Measurements from ENCODE around the gene PCDHB12.
"Not testable (repeated sequence)": the region's sequence is repeated elsewhere in the genome, so short reads cannot be mapped to it uniquely, and the experiment has no call there.

The PCDHB12 gene

DNA sequence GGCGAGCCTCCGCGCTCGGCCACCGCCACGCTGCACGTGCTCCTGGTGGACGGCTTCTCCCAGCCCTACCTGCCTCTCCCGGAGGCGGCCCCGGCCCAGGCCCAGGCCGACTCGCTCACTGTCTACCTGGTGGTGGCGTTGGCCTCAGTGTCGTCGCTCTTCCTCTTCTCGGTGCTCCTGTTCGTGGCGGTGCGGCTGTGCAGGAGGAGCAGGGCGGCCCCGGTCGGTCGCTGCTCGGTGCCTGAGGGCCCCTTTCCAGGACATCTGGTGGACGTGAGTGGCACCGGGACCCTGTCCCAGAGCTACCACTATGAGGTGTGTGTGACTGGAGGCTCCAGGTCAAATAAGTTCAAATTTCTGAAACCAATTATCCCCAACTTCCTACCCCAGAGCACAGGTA lies 2.3 kb downstream of the PCDHB12 start:
- not testable (repeated sequence) for DNase-seq

- not testable (repeated sequence) for DNase-seq
Measured at GRCh38 chr5:141213656-141214339, 5.3 kb downstream of the PCDHB12 start, which contains the start of gene PCDHB13. PCDHB13 (plus strand) TSS chr5:141213919; CDS start chr5:141214124, 205 bp downstream.

DNA sequence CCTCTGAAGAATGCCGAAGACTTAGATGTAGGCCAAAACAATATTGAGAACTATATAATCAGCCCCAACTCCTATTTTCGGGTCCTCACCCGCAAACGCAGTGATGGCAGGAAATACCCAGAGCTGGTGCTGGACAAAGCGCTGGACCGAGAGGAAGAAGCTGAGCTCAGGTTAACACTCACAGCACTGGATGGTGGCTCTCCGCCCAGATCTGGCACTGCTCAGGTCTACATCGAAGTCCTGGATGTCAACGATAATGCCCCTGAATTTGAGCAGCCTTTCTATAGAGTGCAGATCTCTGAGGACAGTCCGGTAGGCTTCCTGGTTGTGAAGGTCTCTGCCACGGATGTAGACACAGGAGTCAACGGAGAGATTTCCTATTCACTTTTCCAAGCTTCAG lies 6.1 kb downstream of the PCDHB12 start:
- not testable (repeated sequence) for DNase-seq

DNA sequence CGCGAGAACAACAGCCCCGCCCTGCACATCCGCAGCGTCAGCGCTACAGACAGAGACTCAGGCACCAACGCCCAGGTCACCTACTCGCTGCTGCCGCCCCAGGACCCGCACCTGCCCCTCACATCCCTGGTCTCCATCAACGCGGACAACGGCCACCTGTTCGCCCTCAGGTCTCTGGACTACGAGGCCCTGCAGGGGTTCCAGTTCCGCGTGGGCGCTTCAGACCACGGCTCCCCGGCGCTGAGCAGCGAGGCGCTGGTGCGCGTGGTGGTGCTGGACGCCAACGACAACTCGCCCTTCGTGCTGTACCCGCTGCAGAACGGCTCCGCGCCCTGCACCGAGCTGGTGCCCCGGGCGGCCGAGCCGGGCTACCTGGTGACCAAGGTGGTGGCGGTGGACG lies 7.0 kb downstream of the PCDHB12 start:
- DNase-seq, result not testable (repeated sequence)

DNA sequence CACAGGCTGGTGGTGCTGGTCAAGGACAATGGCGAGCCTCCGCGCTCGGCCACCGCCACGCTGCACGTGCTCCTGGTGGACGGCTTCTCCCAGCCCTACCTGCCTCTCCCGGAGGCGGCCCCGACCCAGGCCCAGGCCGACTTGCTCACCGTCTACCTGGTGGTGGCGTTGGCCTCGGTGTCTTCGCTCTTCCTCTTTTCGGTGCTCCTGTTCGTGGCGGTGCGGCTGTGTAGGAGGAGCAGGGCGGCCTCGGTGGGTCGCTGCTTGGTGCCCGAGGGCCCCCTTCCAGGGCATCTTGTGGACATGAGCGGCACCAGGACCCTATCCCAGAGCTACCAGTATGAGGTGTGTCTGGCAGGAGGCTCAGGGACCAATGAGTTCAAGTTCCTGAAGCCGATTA lies 7.5 kb downstream of the PCDHB12 start:
- DNase-seq, result not testable (repeated sequence)

DNA sequence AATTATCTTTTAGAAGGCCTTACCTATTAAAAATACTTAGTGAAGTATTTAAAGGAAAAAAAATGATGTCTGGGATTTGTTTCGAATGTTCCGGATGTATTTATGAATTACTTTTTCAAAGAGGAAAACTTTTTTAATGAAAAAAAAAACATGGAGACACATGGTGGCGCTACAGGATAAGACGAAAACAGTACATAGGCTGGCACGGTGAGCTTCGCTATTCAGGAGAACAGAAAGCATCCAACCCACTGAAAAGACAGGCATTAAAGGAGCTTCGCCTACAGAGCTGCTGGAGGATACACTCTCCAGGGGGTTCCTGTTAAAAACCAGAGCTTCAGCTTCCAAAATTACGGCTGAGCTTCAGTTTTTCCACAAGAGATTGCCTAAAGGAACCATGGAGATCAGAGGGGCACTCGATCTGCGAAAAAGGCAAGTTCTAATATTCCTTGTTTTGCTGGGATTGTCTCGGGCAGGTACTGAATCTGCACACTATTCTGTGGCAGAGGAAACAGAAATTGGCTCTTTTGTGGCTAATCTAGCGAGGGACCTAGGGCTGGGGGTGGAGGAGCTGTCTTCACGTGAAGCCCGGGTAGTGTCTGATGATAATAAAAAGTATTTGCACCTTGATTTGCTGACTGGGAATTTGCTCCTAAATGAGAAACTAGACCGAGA lies 14.7 kb downstream of the PCDHB12 start, which contains the start of gene PCDHB14:
TSS of gene PCDHB14 (plus strand) at position 232 of the 672 bp plus-strand sequence. CDS start at position 395, 163 bp downstream.
- peak; percentile 34 for DNase-seq

GRCh38 chr5:141224844-141225243 lies 16.3 kb downstream of the PCDHB12 start:
- not testable (repeated sequence) for DNase-seq

GRCh38 chr5:141225421-141225820 lies 16.9 kb downstream of the PCDHB12 start:
- not testable (repeated sequence) for DNase-seq

DNA sequence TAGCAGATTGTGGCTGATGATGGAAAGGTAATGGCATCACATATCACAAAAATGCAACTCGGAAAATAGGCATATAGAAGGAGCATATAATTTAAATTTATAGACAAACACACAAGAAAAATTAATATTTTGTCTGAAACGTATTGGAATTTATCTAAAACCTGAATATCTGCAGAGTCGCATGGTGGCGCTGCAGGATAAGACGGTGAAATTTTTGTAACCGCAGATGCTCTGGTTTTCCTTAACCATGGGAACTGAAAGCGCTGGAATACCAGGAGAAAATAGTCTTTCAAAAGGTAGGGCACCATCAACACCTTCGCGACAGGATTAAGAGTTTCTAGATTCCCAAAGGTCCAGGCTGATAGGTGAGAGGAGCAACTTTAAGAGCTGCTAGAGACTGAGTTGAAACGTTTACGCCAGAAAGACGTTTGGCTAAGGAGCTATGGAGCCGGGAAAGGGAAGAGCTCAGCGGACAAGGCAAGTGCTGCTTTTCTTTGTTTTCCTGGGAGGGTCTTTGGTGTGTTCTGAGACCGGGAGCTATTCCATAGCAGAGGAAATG lies 25.7 kb downstream of the PCDHB12 start:
- no peak for DNase-seq

DNA sequence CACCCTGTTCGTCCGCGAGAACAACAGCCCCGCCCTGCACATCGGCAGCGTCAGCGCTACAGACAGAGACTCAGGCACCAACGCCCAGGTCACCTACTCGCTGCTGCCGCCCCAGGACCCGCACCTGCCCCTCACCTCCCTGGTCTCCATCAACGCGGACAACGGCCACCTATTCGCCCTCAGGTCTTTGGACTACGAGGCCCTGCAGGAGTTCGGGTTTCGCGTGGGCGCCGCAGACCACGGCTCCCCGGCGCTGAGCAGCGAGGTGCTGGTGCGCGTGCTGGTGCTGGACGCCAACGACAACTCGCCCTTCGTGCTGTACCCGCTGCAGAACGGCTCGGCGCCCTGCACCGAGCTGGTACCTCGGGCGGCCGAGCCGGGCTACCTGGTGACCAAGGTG lies 27.4 kb downstream of the PCDHB12 start:
- DNase-seq, result not testable (repeated sequence)

- no peak for DNase-seq
Measured at GRCh38 chr5:141236516-141237313, 28.2 kb downstream of the PCDHB12 start.

- DNase-seq, result no peak
Measured at GRCh38 chr5:141241496-141241895, 33.0 kb downstream of the PCDHB12 start.

DNA sequence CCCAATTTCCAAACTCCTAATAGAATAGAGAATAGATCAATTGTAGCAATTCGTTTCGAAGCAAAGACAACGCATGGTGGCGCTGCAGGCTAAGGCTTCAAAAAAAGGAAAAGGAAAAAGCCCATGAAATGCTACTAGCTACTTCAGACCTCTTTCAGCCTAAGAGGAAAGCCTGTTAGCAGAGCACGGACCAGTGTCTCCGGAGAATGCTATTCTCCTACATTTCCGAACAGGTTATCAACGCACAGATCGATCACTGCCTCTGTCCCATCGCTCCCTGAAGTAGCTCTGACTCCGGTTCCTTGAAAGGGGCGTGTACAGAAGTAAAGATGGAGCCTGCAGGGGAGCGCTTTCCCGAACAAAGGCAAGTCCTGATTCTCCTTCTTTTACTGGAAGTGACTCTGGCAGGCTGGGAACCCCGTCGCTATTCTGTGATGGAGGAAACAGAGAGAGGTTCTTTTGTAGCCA lies 36.8 kb downstream of the PCDHB12 start, which contains the start of gene PCDHB15:
TSS of gene PCDHB15 (plus strand) at position 146 of the 468 bp plus-strand sequence. CDS start at position 330, 184 bp downstream.
- no peak for DNase-seq

GRCh38 chr5:141246971-141247370 lies 38.5 kb downstream of the PCDHB12 start:
- DNase-seq, result not testable (repeated sequence)

DNA sequence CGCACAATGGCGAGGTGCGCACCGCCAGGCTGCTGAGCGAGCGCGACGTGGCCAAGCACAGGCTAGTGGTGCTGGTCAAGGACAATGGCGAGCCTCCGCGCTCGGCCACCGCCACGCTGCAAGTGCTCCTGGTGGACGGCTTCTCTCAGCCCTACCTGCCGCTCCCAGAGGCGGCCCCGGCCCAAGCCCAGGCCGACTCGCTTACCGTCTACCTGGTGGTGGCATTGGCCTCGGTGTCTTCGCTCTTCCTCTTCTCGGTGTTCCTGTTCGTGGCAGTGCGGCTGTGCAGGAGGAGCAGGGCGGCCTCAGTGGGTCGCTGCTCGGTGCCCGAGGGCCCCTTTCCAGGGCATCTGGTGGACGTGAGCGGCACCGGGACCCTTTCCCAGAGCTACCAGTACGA lies 38.9 kb downstream of the PCDHB12 start:
- DNase-seq, result not testable (repeated sequence)

DNA sequence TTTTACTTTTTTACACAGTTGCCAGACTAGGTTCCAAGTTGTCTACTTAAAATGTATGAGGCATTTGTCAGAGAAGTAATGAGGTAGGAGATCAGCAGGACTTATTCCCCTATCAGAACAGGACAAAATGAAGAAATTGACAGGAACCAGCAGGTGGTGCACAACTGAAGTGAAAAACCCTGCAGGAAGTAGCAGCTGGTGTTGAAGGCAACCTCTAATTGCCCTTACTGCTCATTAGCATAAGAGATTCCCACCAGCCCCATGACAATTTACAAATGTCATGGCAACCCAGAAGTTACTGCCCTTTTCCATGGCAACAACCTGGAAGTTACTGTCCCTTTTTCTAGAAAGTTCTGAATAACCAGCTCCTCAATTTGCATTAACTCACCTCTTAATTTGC lies 42.1 kb downstream of the PCDHB12 start:
- no peak for DNase-seq

- no peak for DNase-seq
Measured at GRCh38 chr5:141258464-141258863, 49.9 kb downstream of the PCDHB12 start.

- DNase-seq, result no peak
Measured at GRCh38 chr5:141258948-141259347, 50.4 kb downstream of the PCDHB12 start.

GRCh38 chr5:141260458-141261237 lies 52.1 kb downstream of the PCDHB12 start:
- no peak for DNase-seq

DNA sequence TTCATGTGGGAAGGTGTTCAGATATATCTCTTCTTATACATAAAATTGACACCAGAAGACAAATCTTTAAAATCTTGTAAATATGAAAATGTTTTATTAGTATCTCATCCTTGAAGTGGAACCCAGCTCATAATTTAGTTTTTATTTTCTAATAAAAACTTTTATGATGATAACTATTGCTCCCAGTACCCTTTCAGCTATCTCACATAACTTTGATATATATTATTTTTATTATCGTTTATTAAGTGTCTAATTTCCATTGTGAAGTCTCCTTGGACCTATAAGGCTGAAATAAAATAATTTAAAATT lies 52.7 kb downstream of the PCDHB12 start:
- no peak for DNase-seq

Data from NCI-H2029 (cell line).